Liver (tissue), 2 donors: ENCODE results near the gene KCNMA1.

Experiments
- FOXA1 ChIP-seq: IDR thresholded peaks from 2 replicates; pipeline ENCODE4 v1.6.1; 2016; ENCODE audit warnings: antibody characterized with exemption
- SP1 ChIP-seq: IDR thresholded peaks from 2 replicates; pipeline ENCODE4 v1.6.1; 2018; ENCODE audit warnings: antibody characterized with exemption, mild to moderate bottlenecking
- TF ChIP-seq, protein P1 (sequence below): IDR thresholded peaks from 2 replicates; pipeline ENCODE4 v1.6.1; 2016; ENCODE audit warnings: antibody characterized with exemption
- donor health status: healthy.

DNA sequence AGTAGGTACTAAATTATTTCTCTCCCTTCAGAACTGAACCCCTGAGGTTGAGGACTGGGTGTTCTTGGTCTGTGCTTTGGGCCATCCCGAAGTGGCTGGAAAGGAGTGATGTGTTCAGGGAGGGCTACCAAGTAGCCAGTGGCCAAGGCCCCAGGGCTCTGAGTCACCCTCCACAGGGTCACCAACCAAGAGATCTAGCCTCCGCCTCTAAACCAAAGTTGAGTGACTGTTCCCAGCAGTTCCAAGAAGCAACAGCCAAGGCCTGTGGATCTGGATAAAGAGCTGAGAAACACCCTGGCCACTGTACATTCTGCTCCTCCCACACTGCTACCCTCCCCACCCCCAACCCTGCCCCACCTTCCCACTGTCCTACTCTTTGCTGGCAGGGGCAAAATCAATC lies 35.5 kb upstream of the KCNMA1 start:
- TF ChIP-seq FOXA1 = no peak
- TF ChIP-seq SP1 = no peak
- TF ChIP-seq, protein P1, sequence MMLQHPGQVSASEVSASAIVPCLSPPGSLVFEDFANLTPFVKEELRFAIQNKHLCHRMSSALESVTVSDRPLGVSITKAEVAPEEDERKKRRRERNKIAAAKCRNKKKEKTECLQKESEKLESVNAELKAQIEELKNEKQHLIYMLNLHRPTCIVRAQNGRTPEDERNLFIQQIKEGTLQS = no peak
